Articular chondrocyte of knee joint (primary cell): ENCODE data around the gene DOK3. TPM values are rescaled to one million over a fixed set of nuclear protein-coding genes. Genes with fewer than 3 reads are reported as not detected.

Experiments
- total RNA-seq: library from RNA; depleted of rRNA; stranded (reverse); fragments of >200 nt; gene quantifications from 2 replicates; pipeline ENCODE4 v1.2.3, GENCODE V29; 2012

The DOK3 gene
- total RNA-seq, result 0.54 and 0.91 TPM in 2 replicates

GRCh38 chr5:177509381-177509951 lies at the start of gene DOK3:
Gene DOK3 (minus strand): TSS chr5:177509826. CDS start chr5:177509540, 286 bp downstream.

GRCh38 chr5:177554474-177555111 lies 45.0 kb upstream of the DOK3 start, which contains the start of gene FAM193B:
Gene FAM193B (minus strand): TSS chr5:177554563. CDS start chr5:177554458, 105 bp downstream.

GRCh38 chr5:177516601-177517568 lies 7.3 kb upstream of the DOK3 start, which contains the start of gene DDX41:
Gene DDX41 (minus strand): TSS chr5:177516961. CDS start chr5:177516945, 16 bp downstream.

GRCh38 chr5:177497292-177498012 lies 12.2 kb downstream of the DOK3 start, which contains the start of gene PDLIM7:
Gene PDLIM7 (minus strand): TSS chr5:177497604. CDS start chr5:177496512, 1,092 bp downstream.

GRCh38 chr5:177473443-177474001 lies 36.1 kb downstream of the DOK3 start, which contains the start of gene DBN1:
Gene DBN1 (minus strand): TSS chr5:177473634. CDS start chr5:177473521, 113 bp downstream.

Other genes with a start within 250 kb of the DOK3 start
- gene RAB24, start 206.1 kb downstream of the DOK3 start, total RNA-seq, result 13.9 and 16.5 TPM in 2 replicates
- 83.1 and 89.0 TPM in 2 replicates for gene PRELID1, start 206.0 kb downstream of the DOK3 start, total RNA-seq
- 5.7 and 9.5 TPM in 2 replicates for gene MXD3, start 197.9 kb downstream of the DOK3 start, total RNA-seq
- 275 and 291 TPM in 2 replicates for gene LMAN2, start 158.2 kb downstream of the DOK3 start, total RNA-seq
- gene RGS14, start 151.9 kb downstream of the DOK3 start, total RNA-seq, result 2.6 and 5.4 TPM in 2 replicates
- not detected in 2 replicates for gene SLC34A1, start 125.4 kb downstream of the DOK3 start, total RNA-seq
- not detected in 2 replicates for gene PFN3, start 109.2 kb downstream of the DOK3 start, total RNA-seq
- 0.26 TPM in 1 of 2 replicates, not detected in the other for gene F12, start 100.3 kb downstream of the DOK3 start, total RNA-seq
- 11.5 and 12.8 TPM in 2 replicates for gene GRK6, start 83.2 kb downstream of the DOK3 start, total RNA-seq
- 10.6 and 11.9 TPM in 2 replicates for gene PRR7, start 63.0 kb downstream of the DOK3 start, total RNA-seq
- 64.5 and 74.5 TPM in 2 replicates for gene DBN1, start 36.2 kb downstream of the DOK3 start, total RNA-seq
- 65.2 and 97.5 TPM in 2 replicates for gene PDLIM7, start 12.2 kb downstream of the DOK3 start, total RNA-seq
- gene DDX41, start 7.1 kb upstream of the DOK3 start, total RNA-seq, result 48.2 and 59.7 TPM in 2 replicates
- gene FAM193B, start 44.7 kb upstream of the DOK3 start, total RNA-seq, result 23.1 and 23.7 TPM in 2 replicates
- 111 and 123 TPM in 2 replicates for gene TMED9, start 82.4 kb upstream of the DOK3 start, total RNA-seq
- 22.7 and 23.4 TPM in 2 replicates for gene B4GALT7, start 90.3 kb upstream of the DOK3 start, total RNA-seq